CD4-positive, alpha-beta T cell (primary cell): ENCODE results near the gene DDX4. TPM values are rescaled to one million over a fixed set of nuclear protein-coding genes. Genes with fewer than 3 reads are reported as not detected.

ENCODE experiments used
- ATAC-seq: fragments of 200-7000 bp; cut with Tn5 transposase; one replicate; pipeline ENCODE4 v1.10.0; 2022; ENCODE audit warnings: mild to moderate bottlenecking; ENCODE audit not compliant: poor library complexity
- CTCF ChIA-PET: fragments of 350-600 bp; sonication (Branson Sonifier 250); formaldehyde crosslinking; loops from one replicate; lab custom pipeline; 2021; ENCODE audit warnings: antibody characterized with exemption, inconsistent platforms; lab: Charles Lee
- POLR2A ChIA-PET: fragments of 350-600 bp; sonication (Branson Sonifier 250); formaldehyde crosslinking; loops from one replicate; lab custom pipeline; 2021; ENCODE audit warnings: antibody characterized with exemption, inconsistent platforms; lab: Charles Lee
- DNase-seq, 14 experiments: peaks; one replicate each; pipeline ENCODE4 v3.0.0-alpha.2; 2013 to 2020; ENCODE audit warnings: mixed read lengths in 2 of 14
- H3K27ac ChIP-seq, 2 donors: one replicate each; pipeline versions ENCODE4 v1.5.1 to v1.7.0; 2013; ENCODE audit warnings: low read length in 2 of 2, low read depth in 1 of 2, mild to moderate bottlenecking in 1 of 2
- H3K27me3 ChIP-seq, 2 experiments: 1 replicate in 1 of 2; 2 replicates in 1 of 2; pipeline versions ENCODE4 v1.6.1 to v1.7.0; 2013; ENCODE audit warnings: low read length in 2 of 2, control low read depth in 1 of 2, mild to moderate bottlenecking in 1 of 2, moderate library complexity in 1 of 2; ENCODE audit not compliant: insufficient read depth in 2 of 2, control insufficient read depth in 1 of 2
- H3K36me3 ChIP-seq: one replicate; pipeline ENCODE4 v1.6.1; 2013; ENCODE audit warnings: low read length, control low read depth; ENCODE audit not compliant: insufficient read depth
- H3K4me1 ChIP-seq: one replicate; pipeline ENCODE4 v1.6.1; 2013; ENCODE audit warnings: low read length, control low read depth; ENCODE audit not compliant: insufficient read depth
- H3K4me3 ChIP-seq: one replicate; pipeline ENCODE4 v1.5.1; 2013; ENCODE audit warnings: mild to moderate bottlenecking, low read length, moderate library complexity
- H3K9me3 ChIP-seq, 2 experiments: 1 replicate in 1 of 2; 2 replicates in 1 of 2; pipeline versions ENCODE4 v1.6.1 to v1.7.0; 2013; ENCODE audit warnings: low read length in 2 of 2, mild to moderate bottlenecking in 2 of 2, control low read depth in 1 of 2, moderate library complexity in 1 of 2; ENCODE audit not compliant: control insufficient read depth in 1 of 2, insufficient read depth in 1 of 2
- H3K27ac Mint-ChIP-seq: one replicate; pipeline ENCODE4 v1.8.0; 2020; ENCODE audit warnings: mixed read lengths
- H3K27me3 Mint-ChIP-seq: one replicate; pipeline ENCODE4 v1.8.0; 2021; ENCODE audit warnings: mixed read lengths
- H3K36me3 Mint-ChIP-seq: one replicate; pipeline ENCODE4 v1.8.0; 2021; ENCODE audit warnings: low read depth, mixed read lengths
- H3K4me1 Mint-ChIP-seq: one replicate; pipeline ENCODE4 v1.8.0; 2021; ENCODE audit warnings: low read depth, mixed read lengths
- H3K4me3 Mint-ChIP-seq: one replicate; pipeline ENCODE4 v1.8.0; 2020; ENCODE audit warnings: mild to moderate bottlenecking, mixed read lengths
- H3K9me3 Mint-ChIP-seq: one replicate; pipeline ENCODE4 v1.8.0; 2020; ENCODE audit warnings: mixed read lengths
- intact Hi-C, 2 experiments: fragments of 100-400 bp; cut with DNase I in 1 of 2; cut with micrococcal nuclease in 1 of 2; formaldehyde crosslinking; loops; one replicate each; pipeline versions ENCODE4 v1.15.1 to v1.9.0; 2023 to 2025; cut with DNase I, micrococcal nuclease
- total RNA-seq, 174 experiments: library from RNA in 2 of 174; stranded (reverse) in 2 of 174; gene quantifications; one replicate each; pipeline ENCODE4 v1.2.3 and lab custom pipeline; 2021 to 2026
- TF ChIP-seq, protein P1 (sequence below): fragments of 200-600 bp; IDR thresholded peaks from one replicate; pipeline ENCODE4 v1.8.0; 2022; ENCODE audit warnings: antibody characterized with exemption, mild to moderate bottlenecking

The DDX4 gene
- total RNA-seq, 2 experiments from 2014 or later, result not detected

DNA sequence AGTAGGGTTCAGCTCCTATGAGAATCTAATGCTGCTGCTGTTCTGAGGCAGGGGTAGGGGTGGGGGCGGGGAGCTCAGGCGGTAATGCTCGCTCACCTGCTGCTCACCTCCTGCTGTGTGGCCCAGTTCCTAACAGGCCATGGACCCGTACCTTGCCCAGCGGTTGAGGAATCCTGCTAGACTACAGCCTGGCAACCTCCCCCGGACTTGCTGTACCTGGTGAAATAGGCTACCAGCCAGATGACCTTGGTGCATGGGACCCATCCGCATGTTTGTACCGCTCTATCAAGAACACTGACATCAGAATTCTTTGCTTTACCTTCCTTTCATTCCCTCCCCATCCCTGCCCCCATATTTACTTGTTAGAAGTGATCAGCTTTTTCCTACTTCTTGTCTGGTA lies 128.6 kb downstream of the DDX4 start:
- ChIA-PET CTCF (no interaction called here), POLR2A (no interaction called here)
- H3K27ac Mint-ChIP-seq, result no peak overlapping the region
- no peak overlapping the region for H3K4me3 Mint-ChIP-seq
- H3K27me3 ChIP-seq, result no peaks in the 10 kb centered on the region
- no peaks in the 10 kb centered on the region for H3K4me1 ChIP-seq
- intact Hi-C loops, result no loop called here
- H3K36me3 Mint-ChIP-seq, result no peaks in the 10 kb centered on the region
- ATAC-seq (no peak), DNase-seq (no peak)
- no peak overlapping the region for H3K27ac ChIP-seq
- no peaks in the 10 kb centered on the region for H3K9me3 Mint-ChIP-seq
- H3K36me3 ChIP-seq, result no peaks in the 10 kb centered on the region
- TF ChIP-seq, protein P1, sequence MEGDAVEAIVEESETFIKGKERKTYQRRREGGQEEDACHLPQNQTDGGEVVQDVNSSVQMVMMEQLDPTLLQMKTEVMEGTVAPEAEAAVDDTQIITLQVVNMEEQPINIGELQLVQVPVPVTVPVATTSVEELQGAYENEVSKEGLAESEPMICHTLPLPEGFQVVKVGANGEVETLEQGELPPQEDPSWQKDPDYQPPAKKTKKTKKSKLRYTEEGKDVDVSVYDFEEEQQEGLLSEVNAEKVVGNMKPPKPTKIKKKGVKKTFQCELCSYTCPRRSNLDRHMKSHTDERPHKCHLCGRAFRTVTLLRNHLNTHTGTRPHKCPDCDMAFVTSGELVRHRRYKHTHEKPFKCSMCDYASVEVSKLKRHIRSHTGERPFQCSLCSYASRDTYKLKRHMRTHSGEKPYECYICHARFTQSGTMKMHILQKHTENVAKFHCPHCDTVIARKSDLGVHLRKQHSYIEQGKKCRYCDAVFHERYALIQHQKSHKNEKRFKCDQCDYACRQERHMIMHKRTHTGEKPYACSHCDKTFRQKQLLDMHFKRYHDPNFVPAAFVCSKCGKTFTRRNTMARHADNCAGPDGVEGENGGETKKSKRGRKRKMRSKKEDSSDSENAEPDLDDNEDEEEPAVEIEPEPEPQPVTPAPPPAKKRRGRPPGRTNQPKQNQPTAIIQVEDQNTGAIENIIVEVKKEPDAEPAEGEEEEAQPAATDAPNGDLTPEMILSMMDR, result no peak
- H3K4me1 Mint-ChIP-seq, result no peaks in the 10 kb centered on the region
- H3K9me3 ChIP-seq, result no peaks in the 10 kb centered on the region
- H3K27me3 Mint-ChIP-seq, result no peaks in the 10 kb centered on the region
- H3K4me3 ChIP-seq, result no peak overlapping the region

Other genes starting within 250 kb of the DDX4 start
- 1 to 10 TPM; 2.9 to 3.0 TPM for gene PLPP1, start 203.1 kb upstream of the DDX4 start, total RNA-seq
- gene SLC38A9, start 25.7 kb upstream of the DDX4 start, total RNA-seq, result 10 to 100 TPM; 10.0 to 10.3 TPM
- gene IL31RA, start 113.3 kb downstream of the DDX4 start, total RNA-seq, result not detected